Activated CD4-positive, alpha-beta T cell treated with anti-CD3 and anti-CD28 coated beads, Interleukin-2, amount 10 ng/mL, durations not matched to agents 7 days and 5 days (primary cell): ENCODE data around the gene XYLB. TPM values are rescaled to one million over a fixed set of nuclear protein-coding genes. Genes with fewer than 3 reads are reported as not detected.

Experiments
- CTCF ChIA-PET: fragments of 350-600 bp; sonication (Branson Sonifier 250); formaldehyde crosslinking; loops from one replicate; lab custom pipeline; 2021; ENCODE audit warnings: antibody characterized with exemption; lab: Charles Lee
- POLR2A ChIA-PET: fragments of 350-600 bp; sonication (Branson Sonifier 250); formaldehyde crosslinking; loops from one replicate; lab custom pipeline; 2021; ENCODE audit warnings: antibody characterized with exemption; lab: Charles Lee
- DNase-seq: peaks from one replicate; pipeline ENCODE4 v3.0.0-alpha.2; 2020
- H3K27ac Mint-ChIP-seq: one replicate; pipeline ENCODE4 v1.8.0; 2021; ENCODE audit warnings: mild to moderate bottlenecking, moderate library complexity, mixed read lengths
- H3K27me3 Mint-ChIP-seq: one replicate; pipeline ENCODE4 v1.8.0; 2021; ENCODE audit warnings: mixed read lengths
- H3K36me3 Mint-ChIP-seq: one replicate; pipeline ENCODE4 v1.8.0; 2021; ENCODE audit warnings: low read depth, mixed read lengths
- H3K4me1 Mint-ChIP-seq: one replicate; pipeline ENCODE4 v1.8.0; 2021; ENCODE audit warnings: mixed read lengths
- H3K4me3 Mint-ChIP-seq: one replicate; pipeline ENCODE4 v1.8.0; 2021; ENCODE audit warnings: mild to moderate bottlenecking, moderate library complexity, mixed read lengths
- H3K9me3 Mint-ChIP-seq: one replicate; pipeline ENCODE4 v1.8.0; 2021; ENCODE audit warnings: mixed read lengths
- total RNA-seq, 2 experiments: library from RNA; stranded (reverse); gene quantifications; one replicate each; pipeline ENCODE4 v1.2.3, GENCODE V29; 2021

Gene XYLB
- total RNA-seq, 2 experiments from 2014 or later = 6.9 to 7.0 TPM

GRCh38 chr3:38331257-38332022 lies 15.1 kb upstream of the XYLB start:
- POLR2A ChIA-PET = interaction anchor here (0.6 kb wide), 1 partner anchor 53 kb away, joined by 4 read pairs; no protein-coding TSS in a partner anchor
- H3K36me3 Mint-ChIP-seq = no peaks in the 10 kb centered on the region
- CTCF ChIA-PET = interaction anchor here (0.7 kb wide), 1 partner anchor 458 kb away, joined by 3 read pairs; no protein-coding TSS in a partner anchor
- no peak overlapping the region for H3K27ac Mint-ChIP-seq
- no peak overlapping the region for H3K4me3 Mint-ChIP-seq
- H3K27me3 Mint-ChIP-seq = peaks cover 12% of the 10 kb centered on the region
- no peaks in the 10 kb centered on the region for H3K4me1 Mint-ChIP-seq
- no peaks in the 10 kb centered on the region for H3K9me3 Mint-ChIP-seq
- no peak for DNase-seq

- ChIA-PET POLR2A (interaction anchor here (0.6 kb wide), 1 partner anchor 54 kb away, joined by 4 read pairs; no protein-coding TSS in a partner anchor), CTCF (interaction anchor here (0.7 kb wide), 1 partner anchor 459 kb away, joined by 3 read pairs; no protein-coding TSS in a partner anchor)
- H3K27me3 Mint-ChIP-seq = peaks cover 12% of the 10 kb centered on the region
- no peak overlapping the region for H3K4me3 Mint-ChIP-seq
- no peak for DNase-seq
- H3K9me3 Mint-ChIP-seq = no peaks in the 10 kb centered on the region
- no peak overlapping the region for H3K27ac Mint-ChIP-seq
- no peaks in the 10 kb centered on the region for H3K36me3 Mint-ChIP-seq
- H3K4me1 Mint-ChIP-seq = no peaks in the 10 kb centered on the region
Observed at GRCh38 chr3:38332201-38332600, 14.4 kb upstream of the XYLB start.

GRCh38 chr3:38334142-38335055 lies 12.2 kb upstream of the XYLB start:
- Mint-ChIP-seq H3K27me3 (peaks cover 17% of the 10 kb centered on the region), H3K27ac (no peak overlapping the region), H3K36me3 (no peaks in the 10 kb centered on the region), H3K4me1 (no peaks in the 10 kb centered on the region), H3K9me3 (no peaks in the 10 kb centered on the region), H3K4me3 (no peak overlapping the region)
- ChIA-PET POLR2A (no interaction called here), CTCF (interaction anchor here (0.6 kb wide), 1 partner anchor 194 kb away, joined by 3 read pairs; no protein-coding TSS in a partner anchor)
- DNase-seq = no peak

- peaks cover 22% of the 10 kb centered on the region for H3K27me3 Mint-ChIP-seq
- DNase-seq = no peak
- ChIA-PET CTCF (interaction anchor here (0.9 kb wide), 1 partner anchor 9 kb away, joined by 3 read pairs; no protein-coding TSS in a partner anchor), POLR2A (no interaction called here)
- no peaks in the 10 kb centered on the region for H3K4me1 Mint-ChIP-seq
- H3K27ac Mint-ChIP-seq = no peak overlapping the region
- H3K9me3 Mint-ChIP-seq = no peaks in the 10 kb centered on the region
- H3K4me3 Mint-ChIP-seq = no peak overlapping the region
- H3K36me3 Mint-ChIP-seq = no peaks in the 10 kb centered on the region
Observed at GRCh38 chr3:38335263-38335662, 11.3 kb upstream of the XYLB start.

GRCh38 chr3:38337703-38338102 lies 8.9 kb upstream of the XYLB start:
- no peaks in the 10 kb centered on the region for H3K9me3 Mint-ChIP-seq
- ChIA-PET CTCF (interaction anchor here (2.2 kb wide), 2 partner anchors 9 to 19 kb away, joined by 5 read pairs; partner anchors contain the start of gene XYLB), POLR2A (no interaction called here)
- H3K27me3 Mint-ChIP-seq = peaks cover 20% of the 10 kb centered on the region
- H3K4me1 Mint-ChIP-seq = no peaks in the 10 kb centered on the region
- H3K36me3 Mint-ChIP-seq = no peaks in the 10 kb centered on the region
- H3K27ac Mint-ChIP-seq = no peak overlapping the region
- no peak overlapping the region for H3K4me3 Mint-ChIP-seq
- DNase-seq = no peak

GRCh38 chr3:38343797-38344594 lies 2.6 kb upstream of the XYLB start:
- CTCF ChIA-PET = interaction anchor here (1.1 to 3.0 kb wide), 4 partner anchors 8 to 227 kb away, joined by 3 to 28 read pairs (median 4); no protein-coding TSS in a partner anchor
- DNase-seq = no peak
- Mint-ChIP-seq H3K36me3 (no peaks in the 10 kb centered on the region), H3K9me3 (no peaks in the 10 kb centered on the region), H3K27ac (no peak overlapping the region), H3K4me3 (no peak overlapping the region), H3K4me1 (peaks cover 10% of the 10 kb centered on the region), H3K27me3 (peaks cover 16% of the 10 kb centered on the region)
- POLR2A ChIA-PET = no interaction called here

- H3K27me3 Mint-ChIP-seq = peaks cover 10% of the 10 kb centered on the region
- no peaks in the 10 kb centered on the region for H3K9me3 Mint-ChIP-seq
- CTCF ChIA-PET = interaction anchor here (0.6 to 3.0 kb wide), 33 partner anchors 8 to 307 kb away, joined by 3 to 28 read pairs (median 4); partner anchors contain the start of genes DLEC1 and EXOG
- POLR2A ChIA-PET = no interaction called here
- no peaks in the 10 kb centered on the region for H3K36me3 Mint-ChIP-seq
- H3K4me1 Mint-ChIP-seq = peaks cover 10% of the 10 kb centered on the region
- H3K27ac Mint-ChIP-seq = peak overlapping the region; percentile 83
- DNase-seq = no peak
- H3K4me3 Mint-ChIP-seq = peak overlapping the region; percentile 77
Observed at GRCh38 chr3:38345879-38346586, 552 bp upstream of the XYLB start.

GRCh38 chr3:38347421-38348200 lies 1.0 kb downstream of the XYLB start:
- peaks cover 10% of the 10 kb centered on the region for H3K4me1 Mint-ChIP-seq
- peaks cover 10% of the 10 kb centered on the region for H3K27me3 Mint-ChIP-seq
- POLR2A ChIA-PET = no interaction called here
- H3K4me3 Mint-ChIP-seq = peak overlapping the region; percentile 77
- no peak overlapping the region for H3K27ac Mint-ChIP-seq
- no peaks in the 10 kb centered on the region for H3K9me3 Mint-ChIP-seq
- H3K36me3 Mint-ChIP-seq = peaks cover 11% of the 10 kb centered on the region
- no peak for DNase-seq
- CTCF ChIA-PET = interaction anchor here (0.8 to 2.4 kb wide), 9 partner anchors 11 to 184 kb away, joined by 3 to 13 read pairs (median 4); no protein-coding TSS in a partner anchor

GRCh38 chr3:38348903-38349302 lies 2.3 kb downstream of the XYLB start:
- ChIA-PET CTCF (no interaction called here), POLR2A (no interaction called here)
- DNase-seq = no peak
- Mint-ChIP-seq H3K9me3 (no peaks in the 10 kb centered on the region), H3K4me3 (no peak overlapping the region), H3K4me1 (peaks cover 10% of the 10 kb centered on the region), H3K27ac (no peak overlapping the region), H3K27me3 (peaks cover 8% of the 10 kb centered on the region), H3K36me3 (peaks cover 12% of the 10 kb centered on the region)

GRCh38 chr3:38349684-38350359 lies 3.2 kb downstream of the XYLB start:
- peaks cover 11% of the 10 kb centered on the region for H3K4me1 Mint-ChIP-seq
- H3K36me3 Mint-ChIP-seq = peaks cover 13% of the 10 kb centered on the region
- no peaks in the 10 kb centered on the region for H3K9me3 Mint-ChIP-seq
- no peak overlapping the region for H3K27ac Mint-ChIP-seq
- H3K27me3 Mint-ChIP-seq = peaks cover 1% of the 10 kb centered on the region
- DNase-seq = no peak
- POLR2A ChIA-PET = no interaction called here
- CTCF ChIA-PET = no interaction called here
- no peak overlapping the region for H3K4me3 Mint-ChIP-seq
